MM.1S (cell line): ENCODE results near the gene TRMT44.

Experiments used
- DNase-seq: peaks from one replicate; pipeline ENCODE4 v3.0.0-alpha.2; 2015
- H2AFZ ChIP-seq: fragments of 300-600 bp; sonication (generic); 2 replicates; pipeline ENCODE4 v1.6.0; 2016; ENCODE audit warnings: antibody characterized with exemption, low read length
- H3F3A ChIP-seq: fragments of 300-600 bp; sonication (generic); 2 replicates; pipeline ENCODE4 v1.6.1; 2016; ENCODE audit warnings: mild to moderate bottlenecking, antibody characterized with exemption, low read length, moderate library complexity, mixed read lengths; ENCODE audit not compliant: insufficient read depth
- H3K27ac ChIP-seq: fragments of 300-600 bp; sonication (generic); 2 replicates; pipeline ENCODE4 v1.5.1; 2016; ENCODE audit warnings: mild to moderate bottlenecking, low read length
- H3K27me3 ChIP-seq: fragments of 300-600 bp; sonication (generic); replicated peaks from 2 replicates; pipeline ENCODE4 v1.6.0; 2016; ENCODE audit warnings: low read length; ENCODE audit not compliant: insufficient read depth
- H3K36me3 ChIP-seq: fragments of 300-600 bp; sonication (generic); replicated peaks from 2 replicates; pipeline ENCODE4 v1.6.1; 2016; ENCODE audit warnings: mild to moderate bottlenecking, low read length, mixed read lengths; ENCODE audit not compliant: insufficient read depth
- H3K4me1 ChIP-seq: fragments of 300-600 bp; sonication (generic); 2 replicates; pipeline ENCODE4 v1.6.1; 2016; ENCODE audit warnings: low read length, mixed read lengths
- H3K4me2 ChIP-seq: fragments of 300-600 bp; sonication (generic); 2 replicates; pipeline ENCODE4 v1.6.0; 2016; ENCODE audit warnings: low read depth, low read length
- H3K4me3 ChIP-seq: fragments of 300-600 bp; sonication (generic); 2 replicates; pipeline ENCODE4 v1.5.1; 2016; ENCODE audit warnings: low read length, mixed read lengths
- H3K79me2 ChIP-seq: fragments of 300-600 bp; sonication (generic); 2 replicates; pipeline ENCODE4 v1.6.1; 2016; ENCODE audit warnings: mixed run types, low read length, mixed read lengths
- H3K9ac ChIP-seq: fragments of 300-600 bp; sonication (generic); 2 replicates; pipeline ENCODE4 v1.6.1; 2016; ENCODE audit warnings: low read length, mixed read lengths
- H3K9me2 ChIP-seq: fragments of 300-600 bp; sonication (generic); replicated peaks from 2 replicates; pipeline ENCODE4 v1.6.1; 2016; ENCODE audit warnings: mild to moderate bottlenecking, low read length, mixed read lengths; ENCODE audit not compliant: insufficient read depth
- H3K9me3 ChIP-seq: fragments of 300-600 bp; sonication (generic); replicated peaks from 2 replicates; pipeline ENCODE4 v1.6.1; 2016; ENCODE audit warnings: mild to moderate bottlenecking, low read length, mixed read lengths; ENCODE audit not compliant: insufficient read depth
- H4K20me1 ChIP-seq: fragments of 300-600 bp; sonication (generic); 2 replicates; pipeline ENCODE4 v1.6.1; 2016; ENCODE audit warnings: mild to moderate bottlenecking, low read length, moderate library complexity, mixed read lengths; ENCODE audit not compliant: insufficient read depth
- EZH2 ChIP-seq: fragments of 300-600 bp; sonication (generic); optimal IDR thresholded peaks from 2 replicates; pipeline ENCODE3; 2017; ENCODE audit warnings: low read depth, mild to moderate bottlenecking, antibody characterized with exemption, low read length, mixed read lengths
- EZH2phosphoT487 ChIP-seq: fragments of 300-600 bp; sonication (generic); IDR thresholded peaks from 2 replicates; pipeline ENCODE4 v1.6.1; 2018; ENCODE audit warnings: antibody characterized with exemption, low read length
- TF ChIP-seq, protein P1 (sequence below): fragments of 300-600 bp; sonication (generic); IDR thresholded peaks from 2 replicates; pipeline ENCODE4 v1.5.1; 2016; ENCODE audit warnings: antibody characterized with exemption, low read length, mixed read lengths

TRMT44 gene

DNA sequence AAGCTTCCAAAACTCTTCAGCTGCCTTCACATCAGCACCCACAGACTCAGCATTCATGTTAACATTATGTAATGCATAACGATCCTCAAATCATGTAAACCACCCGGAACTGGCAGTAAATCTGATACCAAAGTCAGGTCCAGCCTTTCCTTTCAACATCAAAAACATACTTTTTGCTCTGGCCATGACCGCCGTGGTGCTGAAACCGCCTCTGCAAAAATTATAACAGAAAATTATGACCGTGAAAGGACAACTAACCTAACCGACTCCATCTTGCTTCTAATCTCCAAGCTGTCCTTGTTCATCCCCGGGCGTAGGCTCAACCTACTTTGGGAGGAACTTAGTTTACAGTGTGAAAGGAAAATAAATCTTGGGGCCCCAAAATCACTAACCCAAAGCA, 51.6 kb downstream of the TRMT44 start:
- H3K4me1 ChIP-seq, result no peaks in the 10 kb centered on the region
- H3K79me2 ChIP-seq, result no peaks in the 10 kb centered on the region
- H2AFZ ChIP-seq, result no peak overlapping the region
- H3K4me3 ChIP-seq, result no peak overlapping the region
- TF ChIP-seq EZH2phosphoT487 (no peak), EZH2 (no peak)
- TF ChIP-seq, protein P1, sequence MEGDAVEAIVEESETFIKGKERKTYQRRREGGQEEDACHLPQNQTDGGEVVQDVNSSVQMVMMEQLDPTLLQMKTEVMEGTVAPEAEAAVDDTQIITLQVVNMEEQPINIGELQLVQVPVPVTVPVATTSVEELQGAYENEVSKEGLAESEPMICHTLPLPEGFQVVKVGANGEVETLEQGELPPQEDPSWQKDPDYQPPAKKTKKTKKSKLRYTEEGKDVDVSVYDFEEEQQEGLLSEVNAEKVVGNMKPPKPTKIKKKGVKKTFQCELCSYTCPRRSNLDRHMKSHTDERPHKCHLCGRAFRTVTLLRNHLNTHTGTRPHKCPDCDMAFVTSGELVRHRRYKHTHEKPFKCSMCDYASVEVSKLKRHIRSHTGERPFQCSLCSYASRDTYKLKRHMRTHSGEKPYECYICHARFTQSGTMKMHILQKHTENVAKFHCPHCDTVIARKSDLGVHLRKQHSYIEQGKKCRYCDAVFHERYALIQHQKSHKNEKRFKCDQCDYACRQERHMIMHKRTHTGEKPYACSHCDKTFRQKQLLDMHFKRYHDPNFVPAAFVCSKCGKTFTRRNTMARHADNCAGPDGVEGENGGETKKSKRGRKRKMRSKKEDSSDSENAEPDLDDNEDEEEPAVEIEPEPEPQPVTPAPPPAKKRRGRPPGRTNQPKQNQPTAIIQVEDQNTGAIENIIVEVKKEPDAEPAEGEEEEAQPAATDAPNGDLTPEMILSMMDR, result no peak
- no peak overlapping the region for H3K4me2 ChIP-seq
- no peaks in the 10 kb centered on the region for H3K36me3 ChIP-seq
- H3K27me3 ChIP-seq, result no peaks in the 10 kb centered on the region
- no peaks in the 10 kb centered on the region for H3F3A ChIP-seq
- no peaks in the 10 kb centered on the region for H3K9me3 ChIP-seq
- no peak for DNase-seq
- H3K9ac ChIP-seq, result no peak overlapping the region
- H3K9me2 ChIP-seq, result no peaks in the 10 kb centered on the region
- H3K27ac ChIP-seq, result no peak overlapping the region
- H4K20me1 ChIP-seq, result no peaks in the 10 kb centered on the region

- H3K4me3 ChIP-seq, result no peak overlapping the region
- H3F3A ChIP-seq, result no peaks in the 10 kb centered on the region
- peaks cover 4% of the 10 kb centered on the region for H3K27me3 ChIP-seq
- H3K79me2 ChIP-seq, result no peaks in the 10 kb centered on the region
- DNase-seq, result no peak
- no peak overlapping the region for H3K27ac ChIP-seq
- no peak overlapping the region for H3K4me2 ChIP-seq
- no peaks in the 10 kb centered on the region for H3K9me3 ChIP-seq
- H3K36me3 ChIP-seq, result no peaks in the 10 kb centered on the region
- H4K20me1 ChIP-seq, result no peaks in the 10 kb centered on the region
- no peak for TF ChIP-seq EZH2phosphoT487
- TF ChIP-seq EZH2, result no peak
- TF ChIP-seq, protein P1, result no peak
- no peak overlapping the region for H3K9ac ChIP-seq
- H3K4me1 ChIP-seq, result no peaks in the 10 kb centered on the region
- no peaks in the 10 kb centered on the region for H3K9me2 ChIP-seq
- H2AFZ ChIP-seq, result no peak overlapping the region
Observed at GRCh38 chr4:8493484-8493883, 52.9 kb downstream of the TRMT44 start.

- Histone ChIP-seq H3K9me3 (no peaks in the 10 kb centered on the region), H3K4me2 (no peak overlapping the region), H3K36me3 (no peaks in the 10 kb centered on the region), H3K27ac (no peak overlapping the region), H3K4me1 (no peaks in the 10 kb centered on the region), H3K4me3 (no peak overlapping the region), H3K79me2 (no peaks in the 10 kb centered on the region), H3K9me2 (no peaks in the 10 kb centered on the region), H4K20me1 (no peaks in the 10 kb centered on the region), H3K27me3 (peaks cover 8% of the 10 kb centered on the region), H3K9ac (no peak overlapping the region), H2AFZ (no peak overlapping the region), H3F3A (no peaks in the 10 kb centered on the region)
- DNase-seq, result no peak
- TF ChIP-seq, protein P1, result no peak
- TF ChIP-seq EZH2 (no peak), EZH2phosphoT487 (no peak)
Observed at GRCh38 chr4:8494218-8494617, 53.6 kb downstream of the TRMT44 start.
